Activated CD8-positive, alpha-beta memory T cell treated with anti-CD3 and anti-CD28 coated beads for 4 hours (primary cell): ENCODE measurements around the gene CDK4.

Source experiments
- DNase-seq, 2 donors: peaks; one replicate each; pipeline ENCODE4 v3.0.0-alpha.2; 2020; ENCODE audit warnings: low read depth in 2 of 2

The CDK4 gene

DNA sequence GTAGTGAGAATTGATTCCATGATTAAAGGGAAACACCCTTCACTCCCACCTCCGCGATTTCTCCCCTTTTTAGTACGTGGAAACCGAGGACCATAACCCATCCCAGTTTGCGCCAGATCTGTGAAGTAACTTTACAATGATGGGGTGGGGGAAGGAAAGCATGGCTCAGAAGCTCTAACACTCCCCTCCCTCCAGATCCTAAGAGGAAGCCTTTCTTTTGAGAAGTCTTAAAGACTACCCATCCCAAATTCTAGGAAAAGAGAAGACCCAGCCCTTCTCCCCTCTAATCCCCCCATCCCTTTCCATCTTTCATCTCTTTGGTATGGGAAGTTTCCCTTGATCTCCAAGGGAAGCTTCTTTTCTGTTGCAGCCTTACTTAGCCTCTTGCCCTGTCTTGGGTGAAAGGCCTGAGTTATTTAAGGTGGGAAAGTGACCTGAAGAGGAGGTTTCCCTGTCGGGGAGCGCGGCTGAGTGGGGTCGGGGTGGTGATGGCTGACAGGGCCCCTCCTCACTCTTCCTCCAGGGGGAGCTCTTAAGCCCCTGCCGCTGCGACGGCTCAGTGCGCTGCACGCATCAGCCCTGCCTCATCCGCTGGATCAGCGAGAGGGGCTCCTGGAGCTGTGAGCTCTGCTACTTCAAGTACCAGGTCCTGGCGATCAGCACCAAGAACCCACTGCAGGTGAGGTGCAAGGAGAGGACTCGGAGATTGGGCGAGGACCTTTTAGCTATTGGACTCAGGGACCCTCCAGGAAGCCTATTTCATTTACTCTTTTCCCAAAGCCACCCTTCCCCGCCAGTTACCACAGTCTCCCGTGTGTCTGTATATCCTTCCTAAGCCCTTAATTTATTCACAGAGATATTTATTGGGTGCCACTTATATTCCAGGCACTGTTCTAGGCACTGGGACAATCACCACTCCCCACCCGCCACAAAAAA is 4.6 kb upstream of the CDK4 start:
- DNase-seq: peak in 1 of 2 donors; percentile 48

GRCh38 chr12:57755454-57756372 is 3.6 kb upstream of the CDK4 start:
- no peak for DNase-seq

DNA sequence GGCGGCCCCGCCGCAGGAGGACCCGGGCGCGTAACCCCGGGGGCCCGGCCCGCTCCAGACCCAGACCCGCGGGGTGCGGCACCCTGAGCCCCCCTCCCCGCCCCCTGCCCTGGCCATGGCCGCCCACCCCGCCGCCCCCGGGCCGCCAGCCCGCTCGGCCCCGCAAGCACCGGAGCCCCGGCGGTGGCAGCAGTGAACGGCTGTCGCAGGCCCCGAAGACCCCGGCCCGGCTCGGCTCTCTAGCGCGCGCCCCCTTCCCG is 3.0 kb upstream of the CDK4 start:
- DNase-seq: no peak

GRCh38 chr12:57754411-57755193 is 2.5 kb upstream of the CDK4 start, which contains the start of gene MARCHF9:
TSS of gene MARCHF9 (plus strand) at chr12:57755103. CDS start at chr12:57755529, 426 bp downstream.
- DNase-seq: peak; percentile 60 to 71

- no peak for DNase-seq
Measured at GRCh38 chr12:57753756-57754337, 1.7 kb upstream of the CDK4 start.

DNA sequence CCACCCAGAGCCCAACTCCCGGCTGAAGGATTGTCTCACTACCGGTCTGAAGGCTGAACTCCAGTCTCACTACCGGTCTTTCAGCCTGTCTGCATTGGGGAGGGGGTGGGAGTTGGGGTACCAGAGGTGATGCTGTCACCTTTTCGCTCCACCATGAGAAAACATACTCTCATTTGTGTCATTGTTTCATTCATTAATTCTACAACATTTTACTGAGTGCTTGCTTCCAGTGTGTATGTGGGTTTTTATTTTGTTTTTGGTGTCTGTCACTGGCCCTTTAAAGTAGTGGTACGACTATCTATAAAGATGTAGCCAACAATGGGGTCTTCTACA is 524 bp upstream of the CDK4 start:
- DNase-seq: no peak

GRCh38 chr12:57751432-57751787 is 700 bp downstream of the CDK4 start:
- DNase-seq: no peak

DNA sequence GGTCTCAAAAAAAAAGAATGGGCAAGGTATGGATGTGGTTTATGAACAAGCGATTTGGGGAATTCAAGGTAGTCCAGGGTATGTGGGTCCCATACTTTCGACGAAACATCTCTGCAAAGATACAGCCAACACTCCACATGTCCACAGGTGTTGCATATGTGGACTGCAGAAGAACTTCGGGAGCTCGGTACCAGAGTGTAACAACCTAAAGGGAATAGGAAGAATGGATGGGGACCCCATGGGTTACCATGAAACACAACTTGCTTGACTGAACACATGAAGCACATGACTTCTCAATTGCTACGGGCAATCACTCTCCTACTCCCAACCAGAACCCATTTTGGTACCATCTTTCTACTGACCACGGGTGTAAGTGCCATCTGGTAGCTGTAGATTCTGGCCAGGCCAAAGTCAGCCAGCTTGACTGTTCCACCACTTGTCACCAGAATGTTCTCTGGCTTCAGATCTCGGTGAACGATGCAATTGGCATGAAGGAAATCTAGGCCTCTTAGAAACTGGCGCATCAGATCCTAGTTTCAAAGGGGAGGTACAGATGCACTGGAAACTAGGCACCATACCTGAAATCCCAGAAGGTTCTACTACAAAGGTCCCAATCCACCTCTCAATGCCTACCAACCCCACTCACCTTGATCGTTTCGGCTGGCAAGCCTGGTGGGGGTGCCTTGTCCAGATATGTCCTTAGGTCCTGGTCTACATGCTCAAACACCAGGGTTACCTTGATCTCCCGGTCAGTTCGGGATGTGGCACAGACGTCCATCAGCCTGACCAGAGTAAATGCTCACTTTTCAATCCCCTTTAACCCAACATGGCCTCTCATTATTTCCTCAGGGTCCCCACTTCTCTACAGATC is 1.3 kb downstream of the CDK4 start:
- no peak for DNase-seq

- DNase-seq: no peak
Measured at GRCh38 chr12:57749061-57749460, 3.0 kb downstream of the CDK4 start.

- DNase-seq: no peak
Measured at GRCh38 chr12:57746025-57746424, 6.1 kb downstream of the CDK4 start.

DNA sequence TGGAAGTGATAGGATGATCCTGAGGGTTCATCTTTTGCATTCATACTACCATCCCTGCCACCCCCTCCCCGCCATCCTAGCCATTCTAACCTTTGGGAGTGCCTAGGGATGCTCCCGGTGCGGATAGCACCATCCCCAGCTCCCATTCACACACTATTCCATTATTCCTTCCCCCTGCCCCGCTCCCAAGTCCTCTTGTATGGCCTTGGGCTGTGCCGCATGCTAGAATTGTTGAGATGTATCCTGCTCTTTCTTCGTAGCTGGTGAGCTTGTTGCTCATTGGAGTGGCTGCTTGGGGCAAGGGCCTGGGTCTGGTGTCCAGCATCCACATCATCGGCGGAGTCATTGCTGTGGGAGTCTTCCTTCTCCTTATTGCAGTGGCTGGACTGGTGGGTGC is 6.6 kb downstream of the CDK4 start:
- DNase-seq: no peak

- peak; percentile 88 to 93 for DNase-seq
Measured at GRCh38 chr12:57744777-57745484, 7.2 kb downstream of the CDK4 start, which contains the start of gene TSPAN31. TSS of gene TSPAN31 (plus strand) at chr12:57745039. CDS start at chr12:57745155, 116 bp downstream.

- DNase-seq: peak in 1 of 2 donors; percentile 41
Measured at GRCh38 chr12:57744194-57744776, 7.8 kb downstream of the CDK4 start.

- DNase-seq: no peak
Measured at GRCh38 chr12:57743769-57744168, 8.3 kb downstream of the CDK4 start.

- peak; percentile 58 to 66 for DNase-seq
Measured at GRCh38 chr12:57741844-57742738, 10.0 kb downstream of the CDK4 start.

- DNase-seq: no peak
Measured at GRCh38 chr12:57741413-57741789, 10.7 kb downstream of the CDK4 start.

DNA sequence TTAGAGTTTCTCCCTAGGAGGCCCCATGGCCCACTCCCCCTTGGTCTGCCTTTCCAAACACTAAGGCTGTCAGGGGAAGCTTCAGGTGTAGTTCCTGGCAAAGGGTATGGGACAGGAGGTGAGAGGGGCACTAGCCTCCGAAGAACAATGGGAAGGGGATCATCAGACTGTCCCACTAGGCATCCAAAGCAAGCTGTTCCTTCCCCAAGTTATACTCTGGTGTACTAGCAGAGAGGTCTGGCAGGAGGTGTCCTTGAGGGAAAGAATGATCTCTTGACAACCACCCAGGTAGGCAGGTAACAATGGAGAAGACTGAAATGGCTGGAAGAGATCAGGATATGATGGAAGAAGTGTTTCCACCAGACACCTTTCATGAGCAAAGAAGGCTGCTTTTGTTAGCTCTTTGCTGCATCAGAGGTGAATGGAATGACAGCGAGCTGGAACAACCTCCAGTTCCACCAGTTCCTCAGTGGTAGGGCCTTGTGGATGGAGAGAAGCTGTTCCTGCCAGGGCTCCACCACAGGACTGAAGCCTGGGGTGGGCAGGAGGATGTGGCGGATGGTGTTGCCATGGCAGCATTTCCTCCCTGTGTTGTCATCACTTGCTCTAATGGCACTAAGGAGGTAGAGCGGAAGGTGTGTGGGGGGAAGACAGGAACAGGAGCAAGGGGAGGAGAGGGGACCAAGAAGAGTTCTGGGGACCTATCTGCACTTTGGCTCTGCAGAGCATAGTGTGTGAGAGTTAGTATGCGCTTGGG is 11.3 kb downstream of the CDK4 start:
- DNase-seq: peak; percentile 49 to 66
